Kidney (tissue), 14 donors: ENCODE data around the gene IWS1. TPM values are rescaled to one million over a fixed set of nuclear protein-coding genes. Genes with fewer than 3 reads are reported as not detected.
"Not testable (repeated sequence)": the region's sequence is repeated elsewhere in the genome, so short reads cannot be mapped to it uniquely, and the experiment has no call there.

Experiments used
- DNase-seq, 5 donors: peaks; one replicate each; pipeline ENCODE4 v3.0.0-alpha.2; 2013 to 2020
- FAIRE-seq: peaks from 2 replicates; lab custom pipeline; 2012; peaks lifted over from hg19 to GRCh38; lab: Jason Lieb, UNC
- H3K27ac ChIP-seq, 2 donors: one replicate each; pipeline ENCODE4 v1.7.0; 2013; ENCODE audit warnings: low read depth in 2 of 2, low read length in 2 of 2, inconsistent platforms in 1 of 2
- H3K27me3 ChIP-seq: one replicate; pipeline ENCODE4 v1.7.1; 2013; ENCODE audit warnings: low read length, inconsistent platforms; ENCODE audit not compliant: control insufficient read depth, insufficient read depth
- H3K36me3 ChIP-seq, 3 donors: one replicate each; pipeline versions ENCODE4 v1.7.0 to v1.7.1; 2013; ENCODE audit warnings: low read length in 3 of 3, control low read depth in 1 of 3, inconsistent platforms in 1 of 3; ENCODE audit not compliant: insufficient read depth in 3 of 3, control insufficient read depth in 2 of 3
- H3K4me1 ChIP-seq, 3 donors: one replicate each; pipeline versions ENCODE4 v1.7.0 to v1.7.1; 2013; ENCODE audit warnings: low read length in 3 of 3, inconsistent platforms in 1 of 3, low read depth in 1 of 3; ENCODE audit not compliant: control insufficient read depth in 2 of 3, insufficient read depth in 2 of 3
- H3K4me3 ChIP-seq, 3 donors: one replicate each; pipeline versions ENCODE4 v1.7.0 to v1.8.1; 2013; ENCODE audit warnings: low read length in 3 of 3, control low read depth in 1 of 3, inconsistent platforms in 1 of 3
- H3K9ac ChIP-seq, 3 donors: one replicate each; pipeline versions ENCODE4 v1.7.0 to v1.7.1; 2013; ENCODE audit warnings: low read length in 3 of 3, control low read depth in 1 of 3, inconsistent platforms in 1 of 3
- H3K9me3 ChIP-seq, 3 donors: one replicate each; pipeline versions ENCODE4 v1.7.0 to v1.7.1; 2013; ENCODE audit warnings: low read length in 3 of 3, control low read depth in 1 of 3, inconsistent platforms in 1 of 3; ENCODE audit not compliant: control insufficient read depth in 2 of 3, insufficient read depth in 1 of 3
- CTCF ChIP-seq: IDR thresholded peaks from 3 replicates; pipeline ENCODE4 v1.5.1; 2012; ENCODE audit warnings: mild to moderate bottlenecking, moderate library complexity, borderline replicate concordance; ENCODE audit not compliant: insufficient read depth; ENCODE audit errors: extremely low read depth
- intact Hi-C: fragments of 100-400 bp; cut with DNase I; formaldehyde crosslinking; loops from one replicate; pipeline ENCODE4 v1.11.1; 2022
- polyA plus RNA-seq: library from polyadenylated mRNA; stranded (reverse); fragments of 350-450 nt; fragmentation: Illumina TruSeq; extraction: RNeasy Lipid Tissue Mini Kit (QIAGEN cat#74804); gene quantifications from one replicate; pipeline ENCODE4 v1.2.3, GENCODE V29; 2014; ENCODE audit warnings: low read depth, low replicate concordance; ENCODE audit not compliant: insufficient read depth
- total RNA-seq: library from RNA; stranded (reverse); fragmentation: NEBNext Ultra II Directional; extraction: Animal tissue kit (Norgen Biotek cat#: 25700); gene quantifications from one replicate; pipeline ENCODE4 v1.2.1, GENCODE V29; 2021
- donor health status: control.
- donor health status: control.
- donor health status: control.
- donor health status: control.
- donor health status: control.
- donor health status: DM: yes; HTN: yes; CAD: no.
- donor health status: Normal renal cell carcinoma (clear cell type).

Gene IWS1
- total and polyA plus RNA-seq, 2 donors from 2014 or later = 29.8 to 35.8 TPM

GRCh38 chr2:127531221-127531648 lies 4.9 kb upstream of the IWS1 start:
- H3K9me3 ChIP-seq = no peaks in the 10 kb centered on the region
- H3K27me3 ChIP-seq = no peaks in the 10 kb centered on the region
- no peak overlapping the region for H3K27ac ChIP-seq
- DNase-seq (no peak), FAIRE-seq (no peak)
- TF ChIP-seq CTCF = no peak
- H3K4me1 ChIP-seq = peaks cover 0 to 8% (median 6%) of the 10 kb centered on the region in 3 donors
- H3K9ac ChIP-seq = no peak overlapping the region
- no peak overlapping the region for H3K4me3 ChIP-seq
- intact Hi-C loops = no loop called here
- H3K36me3 ChIP-seq = no peaks in the 10 kb centered on the region

GRCh38 chr2:127530245-127531140 lies 4.2 kb upstream of the IWS1 start:
- no peak for TF ChIP-seq CTCF
- Histone ChIP-seq H3K27ac (no peak overlapping the region), H3K4me1 (peaks cover 0 to 8% (median 6%) of the 10 kb centered on the region in 3 donors), H3K27me3 (no peaks in the 10 kb centered on the region), H3K4me3 (no peak overlapping the region), H3K9ac (no peak overlapping the region), H3K9me3 (no peaks in the 10 kb centered on the region), H3K36me3 (no peaks in the 10 kb centered on the region)
- DNase-seq (no peak), FAIRE-seq (no peak)
- intact Hi-C loops = no loop called here

- intact Hi-C loops, H3K36me3 ChIP-seq, H3K4me1 ChIP-seq, H3K27me3 ChIP-seq, H3K4me3 ChIP-seq, H3K9me3 ChIP-seq, H3K27ac ChIP-seq, H3K9ac ChIP-seq, DNase-seq, FAIRE-seq: not testable (repeated sequence)
These were observed 3.1 kb upstream of the IWS1 start for GRCh38 chr2:127529416-127529815.

- Histone ChIP-seq H3K9me3 (no peaks in the 10 kb centered on the region), H3K36me3 (peaks cover 0 to 3% (median 0%) of the 10 kb centered on the region in 3 donors), H3K27me3 (no peaks in the 10 kb centered on the region), H3K9ac (no peak overlapping the region), H3K4me3 (no peak overlapping the region), H3K4me1 (peaks cover 0 to 13% (median 8%) of the 10 kb centered on the region in 3 donors), H3K27ac (no peak overlapping the region)
- no peak for DNase-seq
- TF ChIP-seq CTCF = no peak
- intact Hi-C loops = no loop called here
- no peak for FAIRE-seq
These were observed 2.2 kb upstream of the IWS1 start for GRCh38 chr2:127528487-127528886.
